K562 (cell line): ENCODE data around the gene SPATA16. TPM values are rescaled to one million over a fixed set of nuclear protein-coding genes. Genes with fewer than 3 reads are reported as not detected.

Source experiments
- ATAC-seq: fragments of 200-7000 bp; cut with Tn5 transposase; 3 replicates; pipeline ENCODE4 v1.9.1; 2020; ENCODE audit warnings: moderate library complexity
- BruUV-seq: library from RNA; stranded (reverse); fragments of 400-500 nt; replicated peaks from 2 replicates; lab custom pipeline; 2021; lab: Mats Ljungman, UMichigan
- CTCF ChIA-PET: fragments of 300-600 bp; formaldehyde crosslinking; extraction: SDS; loops from one replicate; lab custom pipeline; 2021; ENCODE audit warnings: low intra/inter-chr PET ratio; lab: Yijun Ruan, JAX
- POLR2A ChIA-PET: fragments of 300-600, 350-650 bp; sonication (Branson Sonifier 250); formaldehyde crosslinking; extraction: SDS; loops from one replicate; lab custom pipeline; 2021; ENCODE audit warnings: antibody characterized with exemption, inconsistent platforms; lab: Yijun Ruan, JAX
- DNase-seq, 4 experiments: peaks; one replicate each; pipeline versions ENCODE4 v3.0.0 to v3.0.0-alpha.2; 2011 to 2018; ENCODE audit warnings: low spot score in 3 of 4, mixed read lengths in 3 of 4; ENCODE audit errors: extremely low read depth in 1 of 4
- FAIRE-seq: peaks from 2 replicates; lab custom pipeline; 2011; peaks lifted over from hg19 to GRCh38; lab: Jason Lieb, UNC
- H2AFZ ChIP-seq: 2 replicates; pipeline ENCODE4 v1.6.0; 2011; ENCODE audit warnings: low read depth, low read length, control low read depth, inconsistent platforms
- H3K27ac ChIP-seq: fragments of 200-600 bp; 3 replicates; pipeline ENCODE4 v1.8.0; 2011; ENCODE audit warnings: low read depth, mild to moderate bottlenecking, control low read depth, inconsistent platforms, low read length, moderate library complexity, mixed read lengths; ENCODE audit errors: extremely low read depth
- H3K27me3 ChIP-seq, 2 experiments: fragments of 300-600 bp in 1 of 2; 2 replicates in 1 of 2; 3 replicates in 1 of 2; pipeline versions ENCODE4 v1.6.0 to v1.8.0; 2011; ENCODE audit warnings: inconsistent platforms in 2 of 2, low read length in 2 of 2, mild to moderate bottlenecking in 1 of 2, mixed read lengths in 1 of 2, moderate library complexity in 1 of 2; ENCODE audit not compliant: control insufficient read depth in 2 of 2, insufficient read depth in 2 of 2
- H3K36me3 ChIP-seq: fragments of 300-600 bp; 3 replicates; pipeline ENCODE4 v1.8.0; 2011; ENCODE audit warnings: mild to moderate bottlenecking, low read length, inconsistent platforms; ENCODE audit not compliant: control insufficient read depth, insufficient read depth
- H3K4me1 ChIP-seq, 2 experiments: fragments of 200-600 bp in 1 of 2; replicated peaks in 1 of 2; 2 replicates in 1 of 2; 3 replicates in 1 of 2; pipeline versions ENCODE4 v1.5.1 to v1.8.0; 2011; ENCODE audit warnings: inconsistent platforms in 2 of 2, low read length in 2 of 2, mild to moderate bottlenecking in 1 of 2, mixed read lengths in 1 of 2, moderate library complexity in 1 of 2; ENCODE audit not compliant: control insufficient read depth in 2 of 2, insufficient read depth in 2 of 2
- H3K4me2 ChIP-seq: 2 replicates; pipeline ENCODE4 v1.6.1; 2011; ENCODE audit warnings: low read length, control low read depth, inconsistent platforms, mixed read lengths; ENCODE audit not compliant: insufficient read depth
- H3K4me3 ChIP-seq: fragments of 200-600 bp; sonication (generic), shearing (Covaris generic); 2 replicates; pipeline ENCODE4 v1.5.1; 2016; ENCODE audit warnings: control low read depth, inconsistent platforms
- H3K79me2 ChIP-seq: fragments of 200-600 bp; 3 replicates; pipeline ENCODE4 v1.8.0; 2011; ENCODE audit warnings: low read length, inconsistent platforms; ENCODE audit not compliant: control insufficient read depth, insufficient read depth
- H3K9ac ChIP-seq, 2 experiments: 2 replicates each; pipeline versions ENCODE4 v1.6.0 to v1.6.1; 2011; ENCODE audit warnings: low read depth in 2 of 2, low read length in 2 of 2, control low read depth in 1 of 2, inconsistent platforms in 1 of 2, mild to moderate bottlenecking in 1 of 2, mixed read lengths in 1 of 2; ENCODE audit not compliant: insufficient read depth in 1 of 2
- H3K9me1 ChIP-seq: one replicate; pipeline ENCODE4 v1.6.0; 2011; ENCODE audit warnings: inconsistent platforms, mild to moderate bottlenecking, low read length, moderate library complexity; ENCODE audit not compliant: control insufficient read depth, insufficient read depth
- H3K9me3 ChIP-seq: replicated peaks from 2 replicates; pipeline ENCODE4 v1.5.1; 2011; ENCODE audit warnings: low read depth, low read length, inconsistent platforms; ENCODE audit not compliant: control insufficient read depth, insufficient read depth
- H4K20me1 ChIP-seq: replicated peaks from 2 replicates; pipeline ENCODE4 v1.6.1; 2011; ENCODE audit warnings: low read length, inconsistent platforms, mixed read lengths; ENCODE audit not compliant: control insufficient read depth, insufficient read depth
- CHD1 ChIP-seq: fragments of 200-600 bp; sonication (generic); IDR thresholded peaks from one replicate; pipeline ENCODE4 v1.6.1; 2012; ENCODE audit warnings: mild to moderate bottlenecking, moderate library complexity, low read length, inconsistent platforms
- FOXJ3 ChIP-seq: sonication (generic); formaldehyde crosslinking; IDR thresholded peaks from 2 replicates; pipeline ENCODE4 v1.4.0; 2020; ENCODE audit warnings: mild to moderate bottlenecking, missing genetic modification reagents
- KAT2B ChIP-seq: IDR thresholded peaks from one replicate; pipeline ENCODE4 v1.6.1; 2012; ENCODE audit warnings: low read depth, mild to moderate bottlenecking, control low read depth, inconsistent platforms, low read length, moderate library complexity
- KAT8 ChIP-seq: fragments of 450-650 bp; IDR thresholded peaks from 2 replicates; pipeline ENCODE4 v1.6.1; 2016; ENCODE audit warnings: low read depth, mild to moderate bottlenecking
- MXI1 ChIP-seq: IDR thresholded peaks from 2 replicates; pipeline ENCODE4 v1.6.1; 2011; ENCODE audit warnings: low read depth, mild to moderate bottlenecking, improper control_type of control experiment, low read length
- NCOA2 ChIP-seq, 2 experiments: fragments of 450-650 bp; IDR thresholded peaks; 2 replicates each; pipeline ENCODE4 v1.6.1; 2018; ENCODE audit warnings: mild to moderate bottlenecking in 2 of 2, moderate library complexity in 1 of 2; ENCODE audit not compliant: partially characterized antibody in 2 of 2
- SAFB2 ChIP-seq: fragments of 200-400 bp; formaldehyde crosslinking; IDR thresholded peaks from 2 replicates; pipeline ENCODE4 v1.6.1; 2018; ENCODE audit warnings: borderline replicate concordance, low read length, low read depth, moderate library complexity; ENCODE audit not compliant: severe bottlenecking
- SIN3B ChIP-seq: fragments of 450-650 bp; IDR thresholded peaks from 2 replicates; pipeline ENCODE4 v1.6.1; 2017; ENCODE audit warnings: low read depth, mild to moderate bottlenecking, moderate library complexity
- SLC30A9 ChIP-seq: fragments of 250-450 bp; sonication (Bioruptor Pico); IDR thresholded peaks from 2 replicates; pipeline ENCODE4 v1.8.0; 2022; ENCODE audit warnings: mild to moderate bottlenecking, moderate library complexity
- SMARCB1 ChIP-seq: IDR thresholded peaks from 2 replicates; pipeline ENCODE4 v1.6.1; 2011; ENCODE audit warnings: improper control_type of control experiment, low read depth; ENCODE audit not compliant: insufficient read length
- SP1 ChIP-seq: sonication (generic); formaldehyde crosslinking; IDR thresholded peaks from 2 replicates; pipeline ENCODE4 v1.8.1; 2022; ENCODE audit warnings: mild to moderate bottlenecking, missing genetic modification reagents
- STAT5B ChIP-seq: fragments of 250-450 bp; sonication (Bioruptor Pico); IDR thresholded peaks from 2 replicates; pipeline ENCODE4 v1.8.0; 2021; ENCODE audit warnings: mild to moderate bottlenecking, inconsistent platforms
- TAF1 ChIP-seq: IDR thresholded peaks from 2 replicates; pipeline ENCODE4 v1.6.1; 2011; ENCODE audit warnings: mild to moderate bottlenecking, low read length, moderate library complexity; ENCODE audit not compliant: insufficient read depth, control insufficient read depth, severe bottlenecking; ENCODE audit errors: extremely low read depth
- ZBED1 ChIP-seq: IDR thresholded peaks from 2 replicates; pipeline ENCODE4 v1.6.1; 2014
- ZNF354B ChIP-seq: fragments of 250-450 bp; sonication (Bioruptor Pico); IDR thresholded peaks from 2 replicates; pipeline ENCODE4 v1.4.0; 2020
- ZNF408 ChIP-seq: fragments of 250-450 bp; sonication (Bioruptor Pico); IDR thresholded peaks from 2 replicates; pipeline ENCODE4 v1.4.0; 2020; ENCODE audit warnings: low read depth, mild to moderate bottlenecking, moderate library complexity
- ZNF57 ChIP-seq: fragments of 450-650 bp; formaldehyde crosslinking; IDR thresholded peaks from 2 replicates; pipeline ENCODE4 v1.4.0; 2020; ENCODE audit warnings: mild to moderate bottlenecking, moderate library complexity
- WGBS: fragments of 100-300 bp; shearing (Covaris generic); methylation state at CpG from one replicate; pipeline ENCODE4 v1.1.6; 2016; ENCODE audit warnings: low coverage, mixed read lengths; ENCODE audit not compliant: insufficient coverage; ENCODE audit errors: missing lambda C conversion rate; 5-methylcytosine and 5-hydroxymethylcytosine counted together
- in situ Hi-C: fragments of 300-500 bp; cut with MboI; formaldehyde crosslinking; loops from 4 replicates; pipeline ENCODE4 v1.15.0; 2018; ENCODE audit warnings: inconsistent platforms, mixed read lengths
- intact Hi-C: fragments of 100-400 bp; cut with micrococcal nuclease; formaldehyde crosslinking; loops from 2 replicates; pipeline ENCODE4 v1.14.2; 2022
- polyA plus RNA-seq, 8 experiments: library from polyadenylated mRNA; depleted of rRNA in 4 of 8; stranded (reverse) in 5 of 8; unstranded in 3 of 8; fragments of >200 nt; fragmentation: Nextera tagmentation in 2 of 8; fragmentation: Illumina TruSeq in 1 of 8; extraction: Ambion mirVana in 2 of 8; extraction: Trizol in 1 of 8; gene quantifications; 2 replicates each; pipeline versions ENCODE4 v1.2.1 to v1.2.3, GENCODE V29; 2011 to 2014; ENCODE audit warnings: inconsistent platforms in 1 of 8, missing spikeins in 1 of 8
- total RNA-seq, 7 experiments: library from RNA; depleted of rRNA in 6 of 7; stranded (reverse); fragments of >200 nt in 6 of 7; fragmentation: Illumina TruSeq in 2 of 7; extraction: Trizol in 2 of 7; gene quantifications; 2 replicates each; pipeline versions ENCODE4 v1.2.1 to v1.2.3, GENCODE V29; 2011 to 2021; ENCODE audit warnings: low replicate concordance in 1 of 7
- TF ChIP-seq, protein P1 (sequence below): fragments of 200-800 bp; sonication (Bioruptor generic); IDR thresholded peaks from 2 replicates; pipeline ENCODE4 v1.6.1; 2017; ENCODE audit warnings: missing genetic modification characterization, missing compliant biosample characterization
- TF ChIP-seq, protein P2 (sequence below): fragments of 450-650 bp; IDR thresholded peaks from 2 replicates; pipeline ENCODE4 v1.6.1; 2016; ENCODE audit warnings: missing biosample characterization, missing genetic modification characterization
- TF ChIP-seq, protein P3 (sequence below): fragments of 450-650 bp; formaldehyde crosslinking; IDR thresholded peaks from 2 replicates; pipeline ENCODE4 v1.4.0; 2022; ENCODE audit warnings: mild to moderate bottlenecking, moderate library complexity

SPATA16 gene
- total and polyA plus RNA-seq, 9 of the 15 experiments (the other 6 are each of a cell fraction or from before 2014, with no cell fraction given): not detected

DNA sequence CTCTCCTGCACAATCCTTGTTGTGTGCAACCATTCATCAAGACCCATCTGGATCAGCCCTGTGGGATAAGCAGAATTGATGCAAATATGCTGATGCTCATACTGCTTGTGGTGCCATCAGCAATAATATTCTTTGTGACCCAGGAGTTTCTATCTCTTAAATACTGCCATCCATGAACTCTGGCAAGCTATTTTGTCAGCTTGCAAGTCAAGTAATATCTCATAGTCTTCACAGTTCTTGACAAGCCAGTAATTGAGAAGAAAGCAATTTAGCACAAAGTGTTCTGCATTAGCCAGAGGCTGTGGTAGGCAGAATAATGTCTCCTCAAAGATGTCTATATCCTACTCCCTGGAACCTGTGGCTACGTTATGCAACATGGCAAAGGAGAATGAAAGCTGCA is 49.0 kb downstream of the SPATA16 start:
- WGBS: 0% methylated on average over 1 of the region's 1 CpG
- H2AFZ ChIP-seq: no peak overlapping the region
- no peak overlapping the region for H3K4me3 ChIP-seq
- in situ Hi-C loops: no loop called here
- H3K27ac ChIP-seq: no peak overlapping the region
- POLR2A ChIA-PET: interaction anchor here (0.5 to 2.0 kb wide), 3 partner anchors 13 to 83 kb away, joined by 3 to 5 read pairs (median 4); no protein-coding TSS in a partner anchor
- H4K20me1 ChIP-seq: no peaks in the 10 kb centered on the region
- TF ChIP-seq ZNF57 (CRISPR knock-in tag): no peak
- TF ChIP-seq SLC30A9 (CRISPR knock-in tag): no peak
- no peak for TF ChIP-seq STAT5B (CRISPR knock-in tag)
- TF ChIP-seq ZNF354B (CRISPR knock-in tag): no peak
- TF ChIP-seq NCOA2 (IDR thresholded peaks at IDR 0.05; ENCODE audit: partially characterized antibody in 2 of 2): no peak
- TF ChIP-seq, protein P1, sequence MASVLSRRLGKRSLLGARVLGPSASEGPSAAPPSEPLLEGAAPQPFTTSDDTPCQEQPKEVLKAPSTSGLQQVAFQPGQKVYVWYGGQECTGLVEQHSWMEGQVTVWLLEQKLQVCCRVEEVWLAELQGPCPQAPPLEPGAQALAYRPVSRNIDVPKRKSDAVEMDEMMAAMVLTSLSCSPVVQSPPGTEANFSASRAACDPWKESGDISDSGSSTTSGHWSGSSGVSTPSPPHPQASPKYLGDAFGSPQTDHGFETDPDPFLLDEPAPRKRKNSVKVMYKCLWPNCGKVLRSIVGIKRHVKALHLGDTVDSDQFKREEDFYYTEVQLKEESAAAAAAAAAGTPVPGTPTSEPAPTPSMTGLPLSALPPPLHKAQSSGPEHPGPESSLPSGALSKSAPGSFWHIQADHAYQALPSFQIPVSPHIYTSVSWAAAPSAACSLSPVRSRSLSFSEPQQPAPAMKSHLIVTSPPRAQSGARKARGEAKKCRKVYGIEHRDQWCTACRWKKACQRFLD: no peak
- TF ChIP-seq TAF1: no peak
- TF ChIP-seq CHD1: no peak
- TF ChIP-seq SP1 (CRISPR knock-in tag): no peak
- TF ChIP-seq KAT2B: no peak
- no peak for TF ChIP-seq SIN3B
- TF ChIP-seq SMARCB1: no peak
- no peak for TF ChIP-seq KAT8
- TF ChIP-seq MXI1: no peak
- TF ChIP-seq, protein P2, sequence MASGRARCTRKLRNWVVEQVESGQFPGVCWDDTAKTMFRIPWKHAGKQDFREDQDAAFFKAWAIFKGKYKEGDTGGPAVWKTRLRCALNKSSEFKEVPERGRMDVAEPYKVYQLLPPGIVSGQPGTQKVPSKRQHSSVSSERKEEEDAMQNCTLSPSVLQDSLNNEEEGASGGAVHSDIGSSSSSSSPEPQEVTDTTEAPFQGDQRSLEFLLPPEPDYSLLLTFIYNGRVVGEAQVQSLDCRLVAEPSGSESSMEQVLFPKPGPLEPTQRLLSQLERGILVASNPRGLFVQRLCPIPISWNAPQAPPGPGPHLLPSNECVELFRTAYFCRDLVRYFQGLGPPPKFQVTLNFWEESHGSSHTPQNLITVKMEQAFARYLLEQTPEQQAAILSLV (tag): no peak
- TF ChIP-seq, protein P3, sequence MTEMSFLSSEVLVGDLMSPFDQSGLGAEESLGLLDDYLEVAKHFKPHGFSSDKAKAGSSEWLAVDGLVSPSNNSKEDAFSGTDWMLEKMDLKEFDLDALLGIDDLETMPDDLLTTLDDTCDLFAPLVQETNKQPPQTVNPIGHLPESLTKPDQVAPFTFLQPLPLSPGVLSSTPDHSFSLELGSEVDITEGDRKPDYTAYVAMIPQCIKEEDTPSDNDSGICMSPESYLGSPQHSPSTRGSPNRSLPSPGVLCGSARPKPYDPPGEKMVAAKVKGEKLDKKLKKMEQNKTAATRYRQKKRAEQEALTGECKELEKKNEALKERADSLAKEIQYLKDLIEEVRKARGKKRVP (CRISPR knock-in tag): no peak
- TF ChIP-seq ZNF408 (CRISPR knock-in tag): no peak
- no peak for TF ChIP-seq SAFB2
- TF ChIP-seq FOXJ3 (CRISPR knock-in tag): no peak
- TF ChIP-seq ZBED1: no peak
- TF ChIP-seq, all 486 proteins: peak for 0
- Histone ChIP-seq H3K4me2 (no peak overlapping the region), H3K4me1 (peaks cover 0 to 8% of the 10 kb centered on the region in 2 experiments; a peak in 3 of 5 replicates), H3K9ac (no peak overlapping the region), H3K36me3 (no peaks in the 10 kb centered on the region), H3K79me2 (no peaks in the 10 kb centered on the region), H3K9me1 (no peaks in the 10 kb centered on the region), H3K27me3 (no peaks in the 10 kb centered on the region), H3K9me3 (no peaks in the 10 kb centered on the region)
- BruUV-seq: no TSS peak
- FAIRE-seq: no peak
- no peak for ATAC-seq
- DNase-seq: no peak
- CTCF ChIA-PET: no interaction called here
- intact Hi-C loops: no loop called here
